ENCODE data around the gene DLX1.

The DLX1 gene

DNA sequence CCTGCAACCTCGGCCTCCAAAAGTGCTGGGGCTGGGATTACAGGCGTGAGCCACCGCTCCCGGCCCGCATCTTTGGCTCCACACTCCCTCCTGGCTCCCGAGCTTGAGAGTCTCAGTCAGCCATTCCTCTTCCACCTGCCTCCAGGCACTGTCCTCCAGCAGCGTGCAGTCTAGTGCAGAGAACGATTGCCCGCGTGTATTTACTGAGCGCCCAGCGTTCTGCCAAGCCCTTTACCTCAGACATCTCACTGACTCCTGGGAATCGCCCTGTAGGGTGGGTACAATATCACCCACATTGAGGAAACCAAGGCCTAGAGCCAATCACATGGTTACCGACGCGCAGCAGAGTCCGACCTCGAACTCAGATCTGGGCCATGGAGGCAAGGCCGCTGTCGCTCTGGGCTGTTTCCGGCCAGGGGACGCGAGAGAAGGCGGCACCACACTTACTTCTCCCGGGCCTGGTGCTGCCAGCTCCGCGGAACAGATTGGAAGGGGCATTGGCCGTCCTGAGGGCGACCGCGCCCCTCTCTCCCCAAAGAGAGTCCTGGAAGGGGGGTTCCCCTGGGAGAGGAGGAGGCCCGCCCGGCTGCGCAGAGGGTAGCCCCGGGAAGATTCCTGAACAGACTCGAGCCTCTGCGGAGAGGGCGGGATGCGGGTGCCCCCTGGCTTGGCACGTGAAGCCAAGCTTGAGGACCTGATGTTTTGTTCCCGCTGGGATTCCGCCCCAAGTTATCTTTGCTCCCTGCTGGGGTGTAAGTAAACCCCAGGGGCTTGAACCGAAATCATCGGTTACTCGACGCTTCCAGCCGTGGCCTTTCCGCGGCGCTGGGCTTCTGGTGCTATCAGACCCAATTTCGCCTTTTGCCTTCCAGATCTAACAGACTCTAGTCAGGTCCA is 22.6 kb downstream of the DLX1 start:
- H3K4me3 ChIP-seq (ENCODE audit: low read depth, low read length) = no peak overlapping the region

GRCh38 chr2:172108587-172108930 is 23.3 kb downstream of the DLX1 start:
- no peak overlapping the region for H3K4me3 ChIP-seq (ENCODE audit: low read depth, low read length)
- ChIA-PET CTCF (interaction anchor here (1.3 kb wide), 1 partner anchor 402 kb away, joined by 3 read pairs; no protein-coding TSS in a partner anchor), POLR2A (no interaction called here)
- H3K27ac ChIP-seq (ENCODE audit: extremely low read depth, low read depth, low read length) = no peak overlapping the region
- peaks cover 1% of the 10 kb centered on the region; the same call in 1 of the 2 replicates for H3K4me1 ChIP-seq (ENCODE audit: control insufficient read depth, insufficient read depth, low read length)
- H3K9me3 ChIP-seq (ENCODE audit: control insufficient read depth, insufficient read depth, low read depth, low read length) = no peaks in the 10 kb centered on the region
- H3K36me3 ChIP-seq (ENCODE audit: control insufficient read depth in 2 of 2, insufficient read depth in 1 of 2, low read length in 2 of 2) = no peaks in the 10 kb centered on the region
- TF ChIP-seq ZNF391 (tag by site-specific recombination; IDR thresholded peaks at IDR 0.05; ENCODE audit: borderline replicate concordance, low read depth) (no peak), ZXDB (tag by site-specific recombination; IDR thresholded peaks at IDR 0.05) (no peak), SCRT2 (tag by site-specific recombination; IDR thresholded peaks at IDR 0.05) (no peak), ZBTB49 (tag by site-specific recombination; IDR thresholded peaks at IDR 0.05; ENCODE audit: low read depth) (no peak), ZNF654 (tag by site-specific recombination; IDR thresholded peaks at IDR 0.05; ENCODE audit: low read depth) (no peak), PRDM2 (tag by site-specific recombination; IDR thresholded peaks at IDR 0.05; ENCODE audit: borderline replicate concordance) (no peak), ZNF777 (tag by site-specific recombination; IDR thresholded peaks at IDR 0.05; ENCODE audit: borderline replicate concordance) (no peak), KLF16 (tag by site-specific recombination; IDR thresholded peaks at IDR 0.05) (no peak), ZBTB20 (tag by site-specific recombination; IDR thresholded peaks at IDR 0.05) (no peak), ZFP41 (tag by site-specific recombination; IDR thresholded peaks at IDR 0.05; ENCODE audit: borderline replicate concordance) (no peak)
- TF ChIP-seq, protein P1, sequence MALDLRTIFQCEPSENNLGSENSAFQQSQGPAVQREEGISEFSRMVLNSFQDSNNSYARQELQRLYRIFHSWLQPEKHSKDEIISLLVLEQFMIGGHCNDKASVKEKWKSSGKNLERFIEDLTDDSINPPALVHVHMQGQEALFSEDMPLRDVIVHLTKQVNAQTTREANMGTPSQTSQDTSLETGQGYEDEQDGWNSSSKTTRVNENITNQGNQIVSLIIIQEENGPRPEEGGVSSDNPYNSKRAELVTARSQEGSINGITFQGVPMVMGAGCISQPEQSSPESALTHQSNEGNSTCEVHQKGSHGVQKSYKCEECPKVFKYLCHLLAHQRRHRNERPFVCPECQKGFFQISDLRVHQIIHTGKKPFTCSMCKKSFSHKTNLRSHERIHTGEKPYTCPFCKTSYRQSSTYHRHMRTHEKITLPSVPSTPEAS (tag by site-specific recombination; IDR thresholded peaks at IDR 0.05) = no peak
- TF ChIP-seq, protein P2, sequence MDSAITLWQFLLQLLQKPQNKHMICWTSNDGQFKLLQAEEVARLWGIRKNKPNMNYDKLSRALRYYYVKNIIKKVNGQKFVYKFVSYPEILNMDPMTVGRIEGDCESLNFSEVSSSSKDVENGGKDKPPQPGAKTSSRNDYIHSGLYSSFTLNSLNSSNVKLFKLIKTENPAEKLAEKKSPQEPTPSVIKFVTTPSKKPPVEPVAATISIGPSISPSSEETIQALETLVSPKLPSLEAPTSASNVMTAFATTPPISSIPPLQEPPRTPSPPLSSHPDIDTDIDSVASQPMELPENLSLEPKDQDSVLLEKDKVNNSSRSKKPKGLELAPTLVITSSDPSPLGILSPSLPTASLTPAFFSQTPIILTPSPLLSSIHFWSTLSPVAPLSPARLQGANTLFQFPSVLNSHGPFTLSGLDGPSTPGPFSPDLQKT (IDR thresholded peaks at IDR 0.05; ENCODE audit: borderline replicate concordance, low read depth, low read length) = no peak

More for the DNA sequence above, 22.6 kb downstream of the DLX1 start:
- ChIA-PET CTCF (interaction anchor here (0.6 to 1.7 kb wide), 4 partner anchors 284 to 402 kb away, joined by 3 to 7 read pairs (median 4); no protein-coding TSS in a partner anchor), POLR2A (no interaction called here)
- Histone ChIP-seq H3K9me3 (ENCODE audit: control insufficient read depth, insufficient read depth, low read depth, low read length) (no peaks in the 10 kb centered on the region), H3K4me1 (ENCODE audit: control insufficient read depth, insufficient read depth, low read length) (peaks cover 7% of the 10 kb centered on the region; the same call in 1 of the 2 replicates), H3K27ac (ENCODE audit: extremely low read depth, low read depth, low read length) (no peak overlapping the region), H3K36me3 (ENCODE audit: control insufficient read depth in 2 of 2, insufficient read depth in 1 of 2, low read length in 2 of 2) (no peaks in the 10 kb centered on the region)
- TF ChIP-seq ZNF792 (tag by site-specific recombination; IDR thresholded peaks at IDR 0.05) = no peak
- TF ChIP-seq ZNF223 (tag by site-specific recombination; IDR thresholded peaks at IDR 0.05) = no peak
- no peak for TF ChIP-seq ZNF626 (tag by site-specific recombination; IDR thresholded peaks at IDR 0.05)
- TF ChIP-seq ZNF155 (tag by site-specific recombination; IDR thresholded peaks at IDR 0.05) = no peak
- TF ChIP-seq ZNF311 (tag by site-specific recombination; IDR thresholded peaks at IDR 0.05; ENCODE audit: borderline replicate concordance) = no peak
- no peak for TF ChIP-seq ZNF449 (tag by site-specific recombination; IDR thresholded peaks at IDR 0.05)
- no peak for TF ChIP-seq OSR2 (tag by site-specific recombination; IDR thresholded peaks at IDR 0.05)
- TF ChIP-seq, protein P3, sequence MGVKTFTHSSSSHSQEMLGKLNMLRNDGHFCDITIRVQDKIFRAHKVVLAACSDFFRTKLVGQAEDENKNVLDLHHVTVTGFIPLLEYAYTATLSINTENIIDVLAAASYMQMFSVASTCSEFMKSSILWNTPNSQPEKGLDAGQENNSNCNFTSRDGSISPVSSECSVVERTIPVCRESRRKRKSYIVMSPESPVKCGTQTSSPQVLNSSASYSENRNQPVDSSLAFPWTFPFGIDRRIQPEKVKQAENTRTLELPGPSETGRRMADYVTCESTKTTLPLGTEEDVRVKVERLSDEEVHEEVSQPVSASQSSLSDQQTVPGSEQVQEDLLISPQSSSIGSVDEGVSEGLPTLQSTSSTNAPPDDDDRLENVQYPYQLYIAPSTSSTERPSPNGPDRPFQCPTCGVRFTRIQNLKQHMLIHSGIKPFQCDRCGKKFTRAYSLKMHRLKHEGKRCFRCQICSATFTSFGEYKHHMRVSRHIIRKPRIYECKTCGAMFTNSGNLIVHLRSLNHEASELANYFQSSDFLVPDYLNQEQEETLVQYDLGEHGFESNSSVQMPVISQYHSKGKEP (tag by site-specific recombination; IDR thresholded peaks at IDR 0.05) = no peak
